Activated effector memory CD4-positive, alpha-beta T cell treated with anti-CD3 and anti-CD28 coated beads, Interleukin-2, amount 50 U/mL, for 16 hours (primary cell): ENCODE measurements around the gene SPTBN4.
A peak's percentile ranks its signal among the peaks of the same experiment; 100 is the strongest.
"Not testable (repeated sequence)": the region's sequence is repeated elsewhere in the genome, so short reads cannot be mapped to it uniquely, and the experiment has no call there.

Source experiments
- DNase-seq: peaks from one replicate; pipeline ENCODE4 v3.0.0-alpha.2; 2020

SPTBN4 gene

GRCh38 chr19:40465557-40466218, 1.1 kb upstream of the SPTBN4 start, which contains the start of gene BLVRB:
TSS of gene BLVRB (minus strand) at chr19:40465745. CDS start at chr19:40465688, 57 bp downstream.
- peak; percentile 100 for DNase-seq

DNA sequence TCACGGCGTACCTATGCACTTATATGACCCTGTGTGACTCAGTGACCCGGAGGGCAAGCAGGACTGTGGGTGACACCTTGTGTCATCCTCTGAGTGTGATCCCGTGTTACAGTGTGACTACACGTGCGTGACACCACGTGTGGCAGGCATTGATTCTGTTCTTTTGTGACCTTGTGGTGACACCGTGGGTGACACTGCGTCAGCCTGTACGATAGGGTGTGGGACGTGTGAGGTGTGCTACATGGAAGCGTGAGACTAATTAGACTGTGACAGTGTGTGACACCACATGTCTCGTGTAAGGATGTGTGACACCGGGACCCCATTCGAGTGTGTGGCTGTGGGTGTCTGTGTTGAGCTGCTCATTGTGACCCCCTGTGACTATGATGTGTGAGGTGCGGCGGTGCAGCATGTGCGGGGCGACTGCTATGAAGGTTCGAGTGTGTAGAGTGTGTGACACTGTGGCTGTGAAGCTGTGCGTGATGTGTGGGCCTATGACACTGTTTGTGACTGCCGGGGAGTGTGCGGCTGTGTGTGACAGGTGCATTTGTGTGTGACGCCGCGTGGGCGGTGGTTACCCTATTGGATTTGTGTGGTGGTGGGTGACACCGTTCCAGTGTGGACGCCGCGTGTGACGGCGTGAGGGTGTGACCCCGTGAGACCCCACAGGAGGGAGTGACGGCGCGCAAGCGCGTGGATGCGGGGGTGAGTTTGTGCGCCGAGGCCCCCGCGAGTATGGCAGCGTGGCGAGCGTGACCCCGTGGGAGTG, 399 bp upstream of the SPTBN4 start:
- peak; percentile 91 for DNase-seq

- DNase-seq, result no peak
Measured at GRCh38 chr19:40469011-40469410, 2.2 kb downstream of the SPTBN4 start.

- DNase-seq, result no peak
Measured at GRCh38 chr19:40471111-40471510, 4.3 kb downstream of the SPTBN4 start.

DNA sequence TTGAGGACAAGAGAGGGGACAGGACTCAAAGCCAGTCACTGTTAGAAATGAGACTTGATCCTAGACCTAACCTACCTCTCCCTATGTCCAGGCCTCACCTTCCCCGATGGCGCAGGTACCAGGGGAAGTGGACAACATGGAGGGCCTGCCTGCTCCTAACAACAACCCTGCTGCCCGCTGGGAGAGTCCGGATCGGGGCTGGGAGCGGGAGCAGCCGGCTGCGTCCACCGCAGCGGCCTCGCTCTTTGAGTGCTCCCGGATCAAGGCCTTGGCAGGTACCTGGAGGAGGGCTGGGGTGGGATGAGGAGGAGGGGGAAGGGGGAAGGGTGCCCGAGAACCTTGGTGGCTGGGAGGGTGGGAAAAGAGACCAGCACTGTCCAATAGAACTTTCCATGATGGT, 5.7 kb downstream of the SPTBN4 start:
- DNase-seq, result no peak

GRCh38 chr19:40474737-40475136, 7.9 kb downstream of the SPTBN4 start:
- DNase-seq, result no peak

- DNase-seq, result not testable (repeated sequence)
Measured at GRCh38 chr19:40475878-40476644, 9.3 kb downstream of the SPTBN4 start.

- DNase-seq, result no peak
Measured at GRCh38 chr19:40486017-40486416, 19.2 kb downstream of the SPTBN4 start.

- DNase-seq, result no peak
Measured at GRCh38 chr19:40489882-40490230, 23.1 kb downstream of the SPTBN4 start.

DNA sequence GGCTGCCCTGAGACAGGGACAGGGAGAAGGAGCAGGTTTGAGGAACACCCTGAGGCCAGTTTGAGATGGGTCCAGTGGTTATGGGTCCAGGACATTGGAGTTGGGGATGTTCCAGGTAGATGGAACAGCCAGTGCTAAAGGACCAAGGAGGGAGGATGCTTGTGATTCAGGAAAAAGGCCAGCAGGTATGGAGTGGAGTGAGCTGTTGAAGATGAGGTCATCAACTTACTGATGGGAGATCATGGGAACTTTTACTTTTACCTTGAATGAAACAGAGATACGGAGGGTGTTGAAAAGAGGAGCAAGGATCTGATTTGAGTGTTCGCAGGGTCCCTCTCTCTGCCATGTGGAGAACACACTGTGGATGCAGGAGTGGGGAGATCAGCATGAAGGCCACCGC, 25.5 kb downstream of the SPTBN4 start:
- DNase-seq, result no peak

DNA sequence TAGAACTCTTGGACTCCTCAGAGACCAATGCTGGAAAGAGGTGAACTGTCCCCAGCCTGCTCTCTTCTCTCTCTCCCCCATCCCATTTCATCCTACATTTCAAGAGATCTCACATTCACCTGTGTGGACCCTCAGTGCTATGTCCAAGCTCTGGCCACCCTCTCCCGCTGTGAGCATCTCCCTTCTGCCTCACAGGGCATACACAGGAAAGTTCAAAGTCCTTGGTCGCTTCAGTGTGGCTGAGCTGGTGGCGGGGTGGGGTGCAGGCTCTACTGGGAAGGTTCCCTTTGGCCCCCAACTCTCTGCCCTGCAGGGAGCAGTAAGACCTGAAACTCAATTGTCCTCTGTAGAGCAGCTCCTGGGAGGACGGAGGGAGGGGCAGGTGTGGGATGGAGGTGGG, 27.0 kb downstream of the SPTBN4 start:
- no peak for DNase-seq

- DNase-seq, result no peak
Measured at GRCh38 chr19:40494191-40494838, 27.5 kb downstream of the SPTBN4 start.

- no peak for DNase-seq
Measured at GRCh38 chr19:40497214-40497613, 30.4 kb downstream of the SPTBN4 start.

DNA sequence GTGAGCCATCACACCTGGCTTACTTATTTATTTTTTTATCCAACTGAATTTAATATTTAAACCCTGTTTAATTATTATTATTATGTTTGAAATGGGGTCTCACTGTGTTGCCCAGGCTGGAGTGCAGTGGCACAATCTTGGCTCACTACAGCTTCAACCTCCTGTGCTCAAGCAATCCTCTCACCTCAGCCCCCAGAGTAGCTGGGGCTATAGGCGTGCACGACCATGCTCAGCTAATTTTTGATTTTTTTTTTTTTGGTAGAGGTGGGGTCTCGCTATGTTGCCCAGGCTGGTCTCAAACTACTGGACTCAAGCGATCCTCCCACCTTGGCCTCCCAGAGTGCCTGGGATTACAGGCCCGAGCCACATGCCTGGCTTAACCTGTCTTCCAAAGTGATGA, 32.5 kb downstream of the SPTBN4 start:
- DNase-seq, result no peak

DNA sequence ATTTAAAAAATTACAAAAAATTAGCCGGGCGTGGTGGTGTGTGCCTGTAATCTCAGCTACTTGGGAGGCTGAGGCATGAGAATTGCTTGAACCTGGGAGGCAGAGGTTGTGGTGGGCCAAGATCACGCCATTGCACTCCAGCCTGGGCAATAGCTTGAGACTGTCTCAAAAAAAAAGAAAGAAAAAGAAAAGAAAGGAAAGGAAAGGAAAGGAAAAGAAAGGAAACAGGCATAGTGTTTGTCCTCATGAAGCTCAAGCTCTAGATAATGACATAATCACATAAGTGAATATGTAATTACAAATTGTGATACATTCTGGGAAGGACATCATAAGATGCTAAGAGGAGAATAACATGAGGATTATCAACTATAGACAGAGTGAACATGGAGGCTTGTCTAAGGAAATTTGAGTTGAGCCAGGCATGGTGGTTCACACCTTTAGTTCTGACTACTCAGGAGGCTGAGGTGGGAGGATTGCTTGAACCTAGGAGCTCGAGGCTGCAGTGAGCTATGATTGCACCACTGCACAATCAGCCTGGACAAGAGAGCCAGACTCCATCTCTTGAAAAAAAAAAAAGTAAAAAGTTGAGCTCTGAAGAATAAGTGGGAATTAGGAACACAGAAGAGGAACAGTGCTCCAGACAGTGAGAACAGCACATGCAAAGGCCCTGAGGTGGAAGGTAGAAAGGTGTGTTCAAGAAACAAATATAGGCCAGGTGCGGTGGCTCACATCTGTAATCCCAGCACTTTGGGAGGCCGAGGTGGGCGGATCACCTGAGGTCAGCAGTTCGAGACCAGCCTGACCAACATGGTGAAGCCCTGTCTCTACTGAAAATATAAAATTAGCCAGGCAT, 34.1 kb downstream of the SPTBN4 start:
- DNase-seq, result not testable (repeated sequence)

DNA sequence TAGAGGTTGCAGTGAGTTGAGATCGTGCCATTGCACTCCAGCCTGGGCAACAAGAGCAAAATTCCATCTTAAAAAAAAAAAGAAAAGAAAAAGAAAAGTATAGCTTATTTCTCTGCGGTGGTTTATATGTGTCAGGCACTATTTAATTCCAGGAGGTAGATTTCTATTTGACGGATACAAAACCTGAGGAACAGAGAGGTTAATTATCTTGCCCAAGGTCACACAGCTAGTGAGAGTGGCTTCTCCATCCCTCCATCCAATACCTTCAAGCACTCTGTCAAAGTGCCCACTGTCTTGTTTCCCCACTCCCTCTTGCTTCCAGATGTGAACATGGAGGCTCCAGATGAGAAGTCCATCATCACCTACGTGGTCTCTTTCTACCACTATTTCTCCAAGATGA, 34.8 kb downstream of the SPTBN4 start:
- DNase-seq, result no peak

DNA sequence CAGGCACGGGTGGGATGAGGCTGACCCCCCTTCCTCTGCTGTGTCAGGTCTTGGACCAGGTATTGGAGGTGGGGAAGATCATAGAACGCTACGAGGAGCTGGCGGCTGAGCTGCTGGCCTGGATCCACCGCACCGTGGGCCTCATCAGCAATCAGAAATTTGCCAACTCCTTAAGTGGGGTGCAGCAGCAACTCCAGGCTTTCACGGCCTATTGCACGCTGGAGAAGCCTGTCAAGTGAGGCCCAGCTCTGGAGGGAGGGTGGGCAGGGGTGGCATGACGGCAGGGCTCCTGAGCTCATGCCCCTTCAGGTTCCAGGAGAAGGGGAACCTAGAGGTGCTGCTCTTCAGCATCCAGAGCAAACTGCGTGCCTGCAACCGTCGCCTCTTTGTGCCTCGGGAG, 35.3 kb downstream of the SPTBN4 start:
- DNase-seq, result no peak

DNA sequence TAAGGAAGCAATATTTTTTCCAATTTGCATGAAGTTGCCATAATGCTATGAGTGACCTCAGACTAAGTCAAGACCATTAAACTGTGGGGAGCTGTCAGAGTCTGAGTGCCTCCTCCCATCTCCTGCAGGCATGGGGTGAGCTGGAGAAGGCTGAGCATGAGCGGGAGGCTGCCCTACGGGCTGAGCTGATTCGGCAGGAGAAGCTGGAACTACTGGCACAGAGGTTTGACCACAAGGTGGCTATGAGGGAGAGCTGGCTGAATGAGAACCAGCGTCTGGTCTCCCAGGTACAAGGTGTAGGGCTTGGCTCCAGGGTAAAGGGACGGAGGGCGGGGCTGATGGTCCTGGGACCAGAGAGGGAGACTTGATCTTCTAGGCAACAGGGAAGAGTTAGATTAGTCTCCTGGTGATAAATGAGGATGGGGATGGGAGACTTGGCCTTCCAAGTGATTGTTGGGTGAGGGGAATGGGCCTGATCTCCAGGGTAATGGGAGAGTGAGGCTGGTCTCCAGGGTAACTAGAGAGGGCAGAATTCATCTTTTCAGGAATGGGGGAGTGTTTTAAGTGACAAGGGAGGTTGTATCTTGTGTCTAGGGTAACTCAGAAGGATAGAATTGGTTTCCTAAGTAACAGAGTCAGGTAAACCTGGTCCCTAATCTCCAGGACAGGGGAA, 36.0 kb downstream of the SPTBN4 start:
- DNase-seq, result no peak

- DNase-seq, result no peak
Measured at GRCh38 chr19:40503320-40503695, 36.5 kb downstream of the SPTBN4 start.

GRCh38 chr19:40506099-40506498, 39.3 kb downstream of the SPTBN4 start:
- DNase-seq, result no peak

GRCh38 chr19:40507892-40508291, 41.1 kb downstream of the SPTBN4 start:
- DNase-seq, result no peak

- no peak for DNase-seq
Measured at GRCh38 chr19:40508739-40509260, 42.0 kb downstream of the SPTBN4 start.
